H9 (cell line): Measurements from ENCODE around the gene ETV6. TPM values are rescaled to one million over a fixed set of nuclear protein-coding genes. Genes with fewer than 3 reads are reported as not detected.
A peak's percentile ranks its signal among the peaks of the same experiment; 100 is the strongest.

ENCODE experiments used
- DNase-seq: peaks from one replicate; pipeline ENCODE4 v3.0.0-alpha.2; 2017
- H2AFZ ChIP-seq: one replicate; pipeline ENCODE4 v1.6.1; 2013; ENCODE audit warnings: mild to moderate bottlenecking, low read length, control low read depth, moderate library complexity
- H2AK5ac ChIP-seq: 2 replicates; pipeline ENCODE4 v1.6.1; 2013; ENCODE audit warnings: low read length, control low read depth, mixed read lengths; ENCODE audit not compliant: insufficient read length
- H2BK120ac ChIP-seq: one replicate; pipeline ENCODE4 v1.6.1; 2013; ENCODE audit warnings: low read depth, mild to moderate bottlenecking, low read length, control low read depth, inconsistent platforms; ENCODE audit not compliant: poor library complexity, severe bottlenecking
- H2BK12ac ChIP-seq: 2 replicates; pipeline ENCODE4 v1.6.1; 2013; ENCODE audit warnings: low read length, control low read depth, mixed read lengths, low read depth; ENCODE audit not compliant: insufficient read length
- H2BK15ac ChIP-seq: 2 replicates; pipeline ENCODE4 v1.6.1; 2013; ENCODE audit warnings: low read depth, low read length, control low read depth
- H2BK20ac ChIP-seq: one replicate; pipeline ENCODE4 v1.6.1; 2013; ENCODE audit warnings: low read depth, mild to moderate bottlenecking, low read length, control low read depth, inconsistent platforms; ENCODE audit not compliant: poor library complexity, severe bottlenecking
- H2BK5ac ChIP-seq: 2 replicates; pipeline ENCODE4 v1.6.1; 2013; ENCODE audit warnings: low read length, control low read depth, mixed read lengths; ENCODE audit not compliant: insufficient read length
- H3K14ac ChIP-seq: 2 replicates; pipeline ENCODE4 v1.6.1; 2013; ENCODE audit warnings: low read length, control low read depth; ENCODE audit not compliant: insufficient read depth
- H3K18ac ChIP-seq: 2 replicates; pipeline ENCODE4 v1.6.1; 2013; ENCODE audit warnings: low read depth, mild to moderate bottlenecking, mixed read lengths, low read length, control low read depth; ENCODE audit not compliant: insufficient read length
- H3K23ac ChIP-seq: 2 replicates; pipeline ENCODE4 v1.6.1; 2013; ENCODE audit warnings: low read length, control low read depth, mixed read lengths, low read depth; ENCODE audit not compliant: insufficient read length
- H3K23me2 ChIP-seq: 2 replicates; pipeline ENCODE4 v1.6.1; 2013; ENCODE audit warnings: low read depth, mild to moderate bottlenecking, mixed read lengths, low read length, control low read depth; ENCODE audit not compliant: insufficient read length, poor library complexity, severe bottlenecking
- H3K27ac ChIP-seq: 2 replicates; pipeline ENCODE4 v1.5.1; 2013; ENCODE audit warnings: low read length, control low read depth, mixed read lengths, low read depth; ENCODE audit not compliant: insufficient read length
- H3K27me3 ChIP-seq: 2 replicates; pipeline ENCODE4 v1.6.1; 2013; ENCODE audit warnings: low read length, control low read depth, inconsistent platforms; ENCODE audit not compliant: insufficient read depth
- H3K4ac ChIP-seq: 2 replicates; pipeline ENCODE4 v1.6.1; 2013; ENCODE audit warnings: low read depth, mild to moderate bottlenecking, control low read depth, inconsistent platforms, low read length, moderate library complexity
- H3K4me1 ChIP-seq: 2 replicates; pipeline ENCODE4 v1.6.1; 2013; ENCODE audit warnings: low read length, control low read depth, inconsistent platforms; ENCODE audit not compliant: insufficient read depth
- H3K4me2 ChIP-seq: 2 replicates; pipeline ENCODE4 v1.6.1; 2013; ENCODE audit warnings: low read length, control low read depth, mixed read lengths; ENCODE audit not compliant: insufficient read length, insufficient read depth
- H3K56ac ChIP-seq: 2 replicates; pipeline ENCODE4 v1.6.1; 2013; ENCODE audit warnings: low read depth, mild to moderate bottlenecking, mixed read lengths, low read length, control low read depth; ENCODE audit not compliant: insufficient read length
- H3K79me1 ChIP-seq: 2 replicates; pipeline ENCODE4 v1.6.1; 2013; ENCODE audit warnings: low read depth, mild to moderate bottlenecking, moderate library complexity, low read length, control low read depth, inconsistent platforms; ENCODE audit not compliant: insufficient read depth, poor library complexity, severe bottlenecking
- H3K79me2 ChIP-seq: 2 replicates; pipeline ENCODE4 v1.6.1; 2013; ENCODE audit warnings: low read length, control low read depth, inconsistent platforms; ENCODE audit not compliant: insufficient read depth
- H3K9ac ChIP-seq: 2 replicates; pipeline ENCODE4 v1.6.1; 2013; ENCODE audit warnings: low read length, control low read depth, mixed read lengths; ENCODE audit not compliant: insufficient read length; ENCODE audit errors: extremely low read depth
- H3K9me3 ChIP-seq: one replicate; pipeline ENCODE4 v1.6.1; 2013; ENCODE audit warnings: low read depth, low read length, inconsistent platforms; ENCODE audit not compliant: control insufficient read depth
- H3T11ph ChIP-seq: one replicate; pipeline ENCODE4 v1.6.1; 2013; ENCODE audit warnings: mild to moderate bottlenecking, low read length, control low read depth, inconsistent platforms
- H4K20me1 ChIP-seq: one replicate; pipeline ENCODE4 v1.6.1; 2013; ENCODE audit not compliant: control insufficient read depth, insufficient read length, insufficient read depth
- H4K5ac ChIP-seq: 2 replicates; pipeline ENCODE4 v1.6.1; 2013; ENCODE audit warnings: low read depth, mild to moderate bottlenecking, mixed read lengths, low read length, control low read depth; ENCODE audit not compliant: insufficient read length
- H4K8ac ChIP-seq: replicated peaks from 2 replicates; pipeline ENCODE4 v1.6.1; 2013; ENCODE audit warnings: low read length, control low read depth, mixed read lengths, low read depth; ENCODE audit not compliant: insufficient read length
- H4K91ac ChIP-seq: 2 replicates; pipeline ENCODE4 v1.6.1; 2013; ENCODE audit warnings: low read depth, mild to moderate bottlenecking, moderate library complexity, mixed read lengths, low read length, control low read depth; ENCODE audit not compliant: insufficient read length
- H3K27ac Mint-ChIP-seq, 3 experiments: 2 replicates in 2 of 3; 3 replicates in 1 of 3; pipeline ENCODE4 v1.8.0; 2020 to 2021; ENCODE audit warnings: mixed read lengths in 3 of 3, mild to moderate bottlenecking in 1 of 3, moderate library complexity in 1 of 3
- H3K27me3 Mint-ChIP-seq: 2 replicates; pipeline ENCODE4 v1.8.0; 2021; ENCODE audit warnings: low read depth, mild to moderate bottlenecking, moderate library complexity, mixed read lengths
- H3K36me3 Mint-ChIP-seq, 3 experiments: 2 replicates in 2 of 3; 3 replicates in 1 of 3; pipeline ENCODE4 v1.8.0; 2020 to 2021; ENCODE audit warnings: low read depth in 3 of 3, mixed read lengths in 3 of 3; ENCODE audit not compliant: insufficient read depth in 1 of 3
- H3K4me1 Mint-ChIP-seq, 2 experiments: 2 replicates each; pipeline ENCODE4 v1.8.0; 2020; ENCODE audit warnings: mixed read lengths in 2 of 2
- H3K4me3 Mint-ChIP-seq, 2 experiments: 2 replicates in 1 of 2; 3 replicates in 1 of 2; pipeline ENCODE4 v1.8.0; 2020 to 2021; ENCODE audit warnings: mild to moderate bottlenecking in 2 of 2, mixed read lengths in 2 of 2, moderate library complexity in 1 of 2
- H3K9me3 Mint-ChIP-seq, 2 experiments: 2 replicates in 1 of 2; 3 replicates in 1 of 2; pipeline ENCODE4 v1.8.0; 2020; ENCODE audit warnings: mild to moderate bottlenecking in 2 of 2, mixed read lengths in 2 of 2, moderate library complexity in 1 of 2
- CTCF ChIP-seq: fragments of 200-600 bp; sonication (generic); conservative IDR thresholded peaks from 3 replicates; pipeline ENCODE4 v1.8.0; 2021; ENCODE audit warnings: antibody characterized with exemption, mild to moderate bottlenecking
- WGBS: extraction: QIAGEN DNeasy Blood & Tissue Kit; methylation state at CpG from one replicate; pipeline ENCODE4 v1.1.7; 2013; ENCODE audit warnings: missing lambda C conversion rate, low lambda C conversion rate, mixed read lengths; ENCODE audit not compliant: insufficient read length; ENCODE audit errors: extremely low coverage; 5-methylcytosine and 5-hydroxymethylcytosine counted together
- total RNA-seq: library from RNA; stranded (reverse); gene quantifications from 2 replicates; pipeline ENCODE4 v1.2.1, GENCODE V29; 2021

ETV6 gene
- total RNA-seq, 1 experiment from 2014 or later, result 28.7 TPM

GRCh38 chr12:11832093-11832492 lies 182.6 kb downstream of the ETV6 start:
- Histone ChIP-seq H2BK15ac (no peak overlapping the region), H3K27me3 (no peaks in the 10 kb centered on the region), H2AFZ (no peak overlapping the region), H3K18ac (no peak overlapping the region), H3K4me1 (peaks cover 7% of the 10 kb centered on the region), H2BK12ac (no peak overlapping the region), H3K79me2 (no peaks in the 10 kb centered on the region), H3K79me1 (no peaks in the 10 kb centered on the region), H3K23me2 (no peaks in the 10 kb centered on the region), H2AK5ac (no peak overlapping the region), H4K8ac (no peak overlapping the region), H2BK20ac (no peak overlapping the region), H3K14ac (no peak overlapping the region), H4K5ac (no peak overlapping the region), H2BK120ac (no peak overlapping the region), H4K91ac (no peak overlapping the region), H3K56ac (no peak overlapping the region), H2BK5ac (no peak overlapping the region), H3K27ac (no peak overlapping the region), H3K23ac (no peak overlapping the region), H4K20me1 (no peaks in the 10 kb centered on the region), H3K9ac (no peak overlapping the region), H3K4ac (no peak overlapping the region), H3T11ph (no peak overlapping the region), H3K9me3 (no peaks in the 10 kb centered on the region), H3K4me2 (no peak overlapping the region)
- TF ChIP-seq CTCF, result no peak
- no peaks in the 10 kb centered on the region for H3K9me3 Mint-ChIP-seq
- WGBS, result no CpG with 5 or more reads among the region's 4 CpGs
- H3K36me3 Mint-ChIP-seq, result no peaks in the 10 kb centered on the region
- 0 out of 7 replicates have a peak overlapping the region, but pooled peaks of 1 of the 3 experiments have one; percentile 34 for H3K27ac Mint-ChIP-seq
- H3K27me3 Mint-ChIP-seq, result no peaks in the 10 kb centered on the region
- DNase-seq, result no peak
- peaks cover 10 to 13% of the 10 kb centered on the region in 2 experiments for H3K4me1 Mint-ChIP-seq
- H3K4me3 Mint-ChIP-seq, result no peak overlapping the region
